ENCODE data around the gene FOXP1. TPM values are rescaled to one million over a fixed set of nuclear protein-coding genes. Genes with fewer than 3 reads are reported as not detected.
A peak's percentile ranks its signal among the peaks of the same experiment; 100 is the strongest.

FOXP1 gene
- total and polyA plus RNA-seq, 9 of the 15 experiments (the other 6 are each of a cell fraction or from before 2014, with no cell fraction given), result 7.7 to 34.5 (median 13.7) TPM

DNA sequence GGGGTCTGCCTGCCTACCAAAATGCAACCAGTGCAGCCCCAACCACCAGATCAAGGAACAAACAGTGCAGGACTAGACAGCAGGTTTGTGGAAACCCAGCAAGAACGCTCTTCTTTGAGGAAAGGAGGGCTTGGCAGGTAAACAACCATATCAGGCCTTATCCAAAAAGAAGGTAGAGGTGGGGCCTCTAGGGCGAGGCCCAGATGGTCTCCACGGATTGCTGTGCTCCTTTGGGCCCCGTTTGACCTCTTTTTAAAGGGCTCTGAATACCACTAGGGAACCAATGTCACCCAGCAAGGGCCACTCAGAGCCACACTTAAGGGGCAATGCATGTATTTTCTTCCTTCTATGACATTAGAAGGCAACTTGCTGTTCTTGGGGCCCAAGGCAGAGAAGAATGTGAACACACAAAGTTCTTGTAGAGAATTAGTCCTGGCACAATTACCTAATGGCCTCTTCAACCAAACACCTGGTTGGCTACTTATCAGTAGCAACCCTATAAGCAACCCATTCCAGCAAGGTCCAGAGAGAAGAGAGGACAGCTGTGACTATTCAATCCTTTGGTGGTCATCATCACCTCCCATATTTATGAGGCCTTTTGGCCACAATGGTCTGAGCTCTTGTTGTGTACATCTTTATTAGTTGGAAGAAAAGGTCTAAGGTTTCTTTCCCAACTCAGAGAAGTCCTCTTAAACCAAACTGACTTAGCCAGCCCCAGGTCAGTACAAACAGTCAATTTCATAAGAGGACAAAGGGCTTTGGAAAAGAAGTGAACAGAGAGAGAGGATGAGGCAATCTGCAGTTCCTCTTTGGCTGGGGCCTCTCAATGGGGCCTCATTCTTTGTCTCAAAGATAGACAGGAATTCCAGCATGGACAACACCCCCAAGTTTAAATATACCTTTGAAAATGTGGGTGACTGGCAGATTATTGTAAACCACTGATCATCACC, 36.0 kb downstream of the FOXP1 start (continued):
- TF ChIP-seq, protein P1, sequence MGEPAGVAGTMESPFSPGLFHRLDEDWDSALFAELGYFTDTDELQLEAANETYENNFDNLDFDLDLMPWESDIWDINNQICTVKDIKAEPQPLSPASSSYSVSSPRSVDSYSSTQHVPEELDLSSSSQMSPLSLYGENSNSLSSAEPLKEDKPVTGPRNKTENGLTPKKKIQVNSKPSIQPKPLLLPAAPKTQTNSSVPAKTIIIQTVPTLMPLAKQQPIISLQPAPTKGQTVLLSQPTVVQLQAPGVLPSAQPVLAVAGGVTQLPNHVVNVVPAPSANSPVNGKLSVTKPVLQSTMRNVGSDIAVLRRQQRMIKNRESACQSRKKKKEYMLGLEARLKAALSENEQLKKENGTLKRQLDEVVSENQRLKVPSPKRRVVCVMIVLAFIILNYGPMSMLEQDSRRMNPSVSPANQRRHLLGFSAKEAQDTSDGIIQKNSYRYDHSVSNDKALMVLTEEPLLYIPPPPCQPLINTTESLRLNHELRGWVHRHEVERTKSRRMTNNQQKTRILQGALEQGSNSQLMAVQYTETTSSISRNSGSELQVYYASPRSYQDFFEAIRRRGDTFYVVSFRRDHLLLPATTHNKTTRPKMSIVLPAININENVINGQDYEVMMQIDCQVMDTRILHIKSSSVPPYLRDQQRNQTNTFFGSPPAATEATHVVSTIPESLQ (CRISPR knock-in tag; IDR thresholded peaks at IDR 0.05), result no peak
- TF ChIP-seq FOXM1 (IDR thresholded peaks at IDR 0.05; ENCODE audit: low read depth) (no peak), FOXM1 (CRISPR knock-in tag; IDR thresholded peaks at IDR 0.05; ENCODE audit: low read depth) (no peak), CBFA2T2 (conservative IDR thresholded peaks at IDR 0.05) (0 out of 2 replicates have a peak, but pooled peaks have one; percentile 19), ZNF695 (CRISPR knock-in tag; IDR thresholded peaks at IDR 0.05) (no peak), CBFA2T3 (IDR thresholded peaks at IDR 0.05) (peak; percentile 29; the same call in 1 of the 2 replicates), TCF3 (CRISPR knock-in tag; IDR thresholded peaks at IDR 0.05) (peak; percentile 29), NCOR1 (IDR thresholded peaks at IDR 0.05) (no peak), SPI1 (IDR thresholded peaks at IDR 0.05; ENCODE audit: borderline replicate concordance, low read depth, low read length) (peak; percentile 80; the same call in 1 of the 2 replicates), TGIF2 (CRISPR knock-in tag; IDR thresholded peaks at IDR 0.05) (no peak), NCOA4 (IDR thresholded peaks at IDR 0.05; ENCODE audit: partially characterized antibody) (no peak), WHSC1 (IDR thresholded peaks at IDR 0.05; ENCODE audit: low read length) (no peak), ZKSCAN3 (CRISPR knock-in tag; IDR thresholded peaks at IDR 0.05) (no peak)
- TF ChIP-seq, protein P2, sequence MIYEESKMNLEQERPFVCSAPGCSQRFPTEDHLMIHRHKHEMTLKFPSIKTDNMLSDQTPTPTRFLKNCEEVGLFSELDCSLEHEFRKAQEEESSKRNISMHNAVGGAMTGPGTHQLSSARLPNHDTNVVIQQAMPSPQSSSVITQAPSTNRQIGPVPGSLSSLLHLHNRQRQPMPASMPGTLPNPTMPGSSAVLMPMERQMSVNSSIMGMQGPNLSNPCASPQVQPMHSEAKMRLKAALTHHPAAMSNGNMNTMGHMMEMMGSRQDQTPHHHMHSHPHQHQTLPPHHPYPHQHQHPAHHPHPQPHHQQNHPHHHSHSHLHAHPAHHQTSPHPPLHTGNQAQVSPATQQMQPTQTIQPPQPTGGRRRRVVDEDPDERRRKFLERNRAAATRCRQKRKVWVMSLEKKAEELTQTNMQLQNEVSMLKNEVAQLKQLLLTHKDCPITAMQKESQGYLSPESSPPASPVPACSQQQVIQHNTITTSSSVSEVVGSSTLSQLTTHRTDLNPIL (CRISPR knock-in tag; IDR thresholded peaks at IDR 0.05), result no peak
- TF ChIP-seq, protein P3, sequence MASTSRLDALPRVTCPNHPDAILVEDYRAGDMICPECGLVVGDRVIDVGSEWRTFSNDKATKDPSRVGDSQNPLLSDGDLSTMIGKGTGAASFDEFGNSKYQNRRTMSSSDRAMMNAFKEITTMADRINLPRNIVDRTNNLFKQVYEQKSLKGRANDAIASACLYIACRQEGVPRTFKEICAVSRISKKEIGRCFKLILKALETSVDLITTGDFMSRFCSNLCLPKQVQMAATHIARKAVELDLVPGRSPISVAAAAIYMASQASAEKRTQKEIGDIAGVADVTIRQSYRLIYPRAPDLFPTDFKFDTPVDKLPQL (IDR thresholded peaks at IDR 0.05; ENCODE audit: extremely low read depth, insufficient read length), result no peak
- TF ChIP-seq, protein P4, sequence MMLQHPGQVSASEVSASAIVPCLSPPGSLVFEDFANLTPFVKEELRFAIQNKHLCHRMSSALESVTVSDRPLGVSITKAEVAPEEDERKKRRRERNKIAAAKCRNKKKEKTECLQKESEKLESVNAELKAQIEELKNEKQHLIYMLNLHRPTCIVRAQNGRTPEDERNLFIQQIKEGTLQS (IDR thresholded peaks at IDR 0.05), result peak; percentile 28; the same call in 1 of the 2 replicates
- TF ChIP-seq, protein P4 (CRISPR knock-in tag; conservative IDR thresholded peaks at IDR 0.05), result no peak
